Measurements from ENCODE around the gene AGBL1.

DNA sequence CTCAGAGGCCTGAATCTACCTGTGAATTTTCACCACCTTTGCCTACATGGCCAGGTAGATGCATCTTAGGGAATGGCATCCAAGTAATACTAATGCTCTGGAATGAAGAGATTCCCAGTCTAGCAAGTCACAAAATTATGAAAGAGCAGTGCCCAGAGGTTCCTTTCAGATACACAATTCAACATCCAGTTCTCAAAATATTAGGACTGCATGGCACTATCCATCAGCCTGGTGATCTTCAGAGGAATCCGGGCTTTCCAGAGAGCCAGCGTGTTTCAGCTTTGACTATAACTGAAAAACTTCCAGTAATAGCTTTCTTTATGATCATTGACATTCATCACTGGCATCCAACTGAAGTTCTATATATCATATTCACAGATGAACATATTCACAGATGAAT is 849.8 kb downstream of the AGBL1 start:
- TF ChIP-seq, protein P1, sequence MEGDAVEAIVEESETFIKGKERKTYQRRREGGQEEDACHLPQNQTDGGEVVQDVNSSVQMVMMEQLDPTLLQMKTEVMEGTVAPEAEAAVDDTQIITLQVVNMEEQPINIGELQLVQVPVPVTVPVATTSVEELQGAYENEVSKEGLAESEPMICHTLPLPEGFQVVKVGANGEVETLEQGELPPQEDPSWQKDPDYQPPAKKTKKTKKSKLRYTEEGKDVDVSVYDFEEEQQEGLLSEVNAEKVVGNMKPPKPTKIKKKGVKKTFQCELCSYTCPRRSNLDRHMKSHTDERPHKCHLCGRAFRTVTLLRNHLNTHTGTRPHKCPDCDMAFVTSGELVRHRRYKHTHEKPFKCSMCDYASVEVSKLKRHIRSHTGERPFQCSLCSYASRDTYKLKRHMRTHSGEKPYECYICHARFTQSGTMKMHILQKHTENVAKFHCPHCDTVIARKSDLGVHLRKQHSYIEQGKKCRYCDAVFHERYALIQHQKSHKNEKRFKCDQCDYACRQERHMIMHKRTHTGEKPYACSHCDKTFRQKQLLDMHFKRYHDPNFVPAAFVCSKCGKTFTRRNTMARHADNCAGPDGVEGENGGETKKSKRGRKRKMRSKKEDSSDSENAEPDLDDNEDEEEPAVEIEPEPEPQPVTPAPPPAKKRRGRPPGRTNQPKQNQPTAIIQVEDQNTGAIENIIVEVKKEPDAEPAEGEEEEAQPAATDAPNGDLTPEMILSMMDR (IDR thresholded peaks at IDR 0.05): no peak
- no peak for TF ChIP-seq POLR2A (IDR thresholded peaks at IDR 0.05)

Data from right lobe of liver (tissue), 4 donors.